ENCODE results near the gene SREBF2. TPM values are rescaled to one million over a fixed set of nuclear protein-coding genes. Genes with fewer than 3 reads are reported as not detected.

SREBF2 gene
- total and polyA plus RNA-seq, 9 of the 15 experiments (the other 6 are each of a cell fraction or from before 2014, with no cell fraction given) = 1.1 to 84.2 (median 26.9) TPM

DNA sequence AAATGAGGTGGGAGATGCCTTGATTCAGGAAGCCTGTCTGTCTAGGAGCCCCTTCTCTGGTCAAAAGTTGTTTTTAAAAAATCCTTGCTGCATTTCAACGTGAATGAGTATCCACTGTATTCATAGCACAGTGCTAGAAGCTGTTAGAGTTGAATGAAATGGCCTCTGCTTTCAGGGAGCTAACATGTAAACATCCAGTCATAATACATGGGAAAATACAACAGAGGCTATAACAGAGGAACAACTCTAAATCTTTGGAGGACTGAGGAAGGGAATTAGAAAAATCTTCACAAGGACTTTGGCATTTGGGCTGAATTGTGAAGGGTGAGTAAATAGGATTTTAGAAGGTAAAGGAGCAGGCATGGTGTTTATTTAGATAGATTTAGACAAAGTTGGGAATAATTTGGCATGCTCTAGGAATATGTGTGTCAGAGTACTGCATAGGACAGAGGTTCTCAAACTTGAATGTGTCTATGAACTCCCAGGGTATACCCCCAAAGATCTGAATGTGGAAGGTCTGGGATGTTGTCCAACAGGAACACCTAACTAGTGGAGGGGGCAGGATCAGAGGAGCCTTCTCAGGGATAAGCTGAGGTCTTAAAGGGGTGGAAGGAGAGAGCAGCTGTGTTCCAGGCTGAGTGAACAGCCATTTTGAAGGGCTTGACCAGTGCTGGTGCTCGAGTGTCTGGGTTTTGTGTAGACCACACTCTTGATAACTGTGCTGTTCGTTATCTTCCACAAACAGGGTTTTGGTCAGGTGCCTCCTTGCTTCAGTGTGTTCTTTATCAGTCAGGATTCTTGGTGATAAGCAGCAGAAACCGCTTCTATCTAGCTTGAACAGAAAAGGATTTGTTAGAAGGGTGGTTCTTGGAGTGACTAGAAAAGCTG is 12.7 kb downstream of the SREBF2 start (continued):
- TF ChIP-seq HNRNPK (IDR thresholded peaks at IDR 0.05; ENCODE audit: low read depth, low read length, poor library complexity, severe bottlenecking) = no peak
- peak in 2 of 3 experiments; percentile 48 to 85 for TF ChIP-seq YY1 (IDR thresholded peaks at IDR 0.05; ENCODE audit: borderline replicate concordance in 1 of 3, control insufficient read depth in 1 of 3, extremely low read depth in 1 of 3, insufficient read depth in 3 of 3, insufficient read length in 1 of 3, insufficient replicate concordance in 2 of 3, low read depth in 1 of 3, low read length in 2 of 3)
- TF ChIP-seq ARHGAP35 (IDR thresholded peaks at IDR 0.05; ENCODE audit: partially characterized antibody) = no peak
- TF ChIP-seq, protein P1, sequence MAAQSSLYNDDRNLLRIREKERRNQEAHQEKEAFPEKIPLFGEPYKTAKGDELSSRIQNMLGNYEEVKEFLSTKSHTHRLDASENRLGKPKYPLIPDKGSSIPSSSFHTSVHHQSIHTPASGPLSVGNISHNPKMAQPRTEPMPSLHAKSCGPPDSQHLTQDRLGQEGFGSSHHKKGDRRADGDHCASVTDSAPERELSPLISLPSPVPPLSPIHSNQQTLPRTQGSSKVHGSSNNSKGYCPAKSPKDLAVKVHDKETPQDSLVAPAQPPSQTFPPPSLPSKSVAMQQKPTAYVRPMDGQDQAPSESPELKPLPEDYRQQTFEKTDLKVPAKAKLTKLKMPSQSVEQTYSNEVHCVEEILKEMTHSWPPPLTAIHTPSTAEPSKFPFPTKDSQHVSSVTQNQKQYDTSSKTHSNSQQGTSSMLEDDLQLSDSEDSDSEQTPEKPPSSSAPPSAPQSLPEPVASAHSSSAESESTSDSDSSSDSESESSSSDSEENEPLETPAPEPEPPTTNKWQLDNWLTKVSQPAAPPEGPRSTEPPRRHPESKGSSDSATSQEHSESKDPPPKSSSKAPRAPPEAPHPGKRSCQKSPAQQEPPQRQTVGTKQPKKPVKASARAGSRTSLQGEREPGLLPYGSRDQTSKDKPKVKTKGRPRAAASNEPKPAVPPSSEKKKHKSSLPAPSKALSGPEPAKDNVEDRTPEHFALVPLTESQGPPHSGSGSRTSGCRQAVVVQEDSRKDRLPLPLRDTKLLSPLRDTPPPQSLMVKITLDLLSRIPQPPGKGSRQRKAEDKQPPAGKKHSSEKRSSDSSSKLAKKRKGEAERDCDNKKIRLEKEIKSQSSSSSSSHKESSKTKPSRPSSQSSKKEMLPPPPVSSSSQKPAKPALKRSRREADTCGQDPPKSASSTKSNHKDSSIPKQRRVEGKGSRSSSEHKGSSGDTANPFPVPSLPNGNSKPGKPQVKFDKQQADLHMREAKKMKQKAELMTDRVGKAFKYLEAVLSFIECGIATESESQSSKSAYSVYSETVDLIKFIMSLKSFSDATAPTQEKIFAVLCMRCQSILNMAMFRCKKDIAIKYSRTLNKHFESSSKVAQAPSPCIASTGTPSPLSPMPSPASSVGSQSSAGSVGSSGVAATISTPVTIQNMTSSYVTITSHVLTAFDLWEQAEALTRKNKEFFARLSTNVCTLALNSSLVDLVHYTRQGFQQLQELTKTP (IDR thresholded peaks at IDR 0.05; ENCODE audit: low read depth in 1 of 2, partially characterized antibody in 2 of 2) = peak in 1 of 2 experiments; percentile 76
- TF ChIP-seq SMAD1 (IDR thresholded peaks at IDR 0.05; ENCODE audit: low read depth, low read length, partially characterized antibody) = peak; percentile 64
- TF ChIP-seq, protein P2, sequence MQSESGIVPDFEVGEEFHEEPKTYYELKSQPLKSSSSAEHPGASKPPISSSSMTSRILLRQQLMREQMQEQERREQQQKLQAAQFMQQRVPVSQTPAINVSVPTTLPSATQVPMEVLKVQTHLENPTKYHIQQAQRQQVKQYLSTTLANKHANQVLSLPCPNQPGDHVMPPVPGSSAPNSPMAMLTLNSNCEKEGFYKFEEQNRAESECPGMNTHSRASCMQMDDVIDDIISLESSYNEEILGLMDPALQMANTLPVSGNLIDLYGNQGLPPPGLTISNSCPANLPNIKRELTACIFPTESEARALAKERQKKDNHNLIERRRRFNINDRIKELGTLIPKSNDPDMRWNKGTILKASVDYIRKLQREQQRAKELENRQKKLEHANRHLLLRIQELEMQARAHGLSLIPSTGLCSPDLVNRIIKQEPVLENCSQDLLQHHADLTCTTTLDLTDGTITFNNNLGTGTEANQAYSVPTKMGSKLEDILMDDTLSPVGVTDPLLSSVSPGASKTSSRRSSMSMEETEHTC (IDR thresholded peaks at IDR 0.05) = peak; percentile 96
- no peak for TF ChIP-seq NCOA6 (IDR thresholded peaks at IDR 0.05)
- TF ChIP-seq, protein P3, sequence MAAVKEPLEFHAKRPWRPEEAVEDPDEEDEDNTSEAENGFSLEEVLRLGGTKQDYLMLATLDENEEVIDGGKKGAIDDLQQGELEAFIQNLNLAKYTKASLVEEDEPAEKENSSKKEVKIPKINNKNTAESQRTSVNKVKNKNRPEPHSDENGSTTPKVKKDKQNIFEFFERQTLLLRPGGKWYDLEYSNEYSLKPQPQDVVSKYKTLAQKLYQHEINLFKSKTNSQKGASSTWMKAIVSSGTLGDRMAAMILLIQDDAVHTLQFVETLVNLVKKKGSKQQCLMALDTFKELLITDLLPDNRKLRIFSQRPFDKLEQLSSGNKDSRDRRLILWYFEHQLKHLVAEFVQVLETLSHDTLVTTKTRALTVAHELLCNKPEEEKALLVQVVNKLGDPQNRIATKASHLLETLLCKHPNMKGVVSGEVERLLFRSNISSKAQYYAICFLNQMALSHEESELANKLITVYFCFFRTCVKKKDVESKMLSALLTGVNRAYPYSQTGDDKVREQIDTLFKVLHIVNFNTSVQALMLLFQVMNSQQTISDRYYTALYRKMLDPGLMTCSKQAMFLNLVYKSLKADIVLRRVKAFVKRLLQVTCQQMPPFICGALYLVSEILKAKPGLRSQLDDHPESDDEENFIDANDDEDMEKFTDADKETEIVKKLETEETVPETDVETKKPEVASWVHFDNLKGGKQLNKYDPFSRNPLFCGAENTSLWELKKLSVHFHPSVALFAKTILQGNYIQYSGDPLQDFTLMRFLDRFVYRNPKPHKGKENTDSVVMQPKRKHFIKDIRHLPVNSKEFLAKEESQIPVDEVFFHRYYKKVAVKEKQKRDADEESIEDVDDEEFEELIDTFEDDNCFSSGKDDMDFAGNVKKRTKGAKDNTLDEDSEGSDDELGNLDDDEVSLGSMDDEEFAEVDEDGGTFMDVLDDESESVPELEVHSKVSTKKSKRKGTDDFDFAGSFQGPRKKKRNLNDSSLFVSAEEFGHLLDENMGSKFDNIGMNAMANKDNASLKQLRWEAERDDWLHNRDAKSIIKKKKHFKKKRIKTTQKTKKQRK (IDR thresholded peaks at IDR 0.05; ENCODE audit: borderline replicate concordance, low read depth, low read length) = no peak
- peak; percentile 79 for TF ChIP-seq NBN (IDR thresholded peaks at IDR 0.05; ENCODE audit: low read depth)
- TF ChIP-seq SREBF1 (IDR thresholded peaks at IDR 0.05; ENCODE audit: borderline replicate concordance, low read depth, low read length) = no peak
- no peak for TF ChIP-seq EZH2 (IDR thresholded peaks at IDR 0.05; ENCODE audit: borderline replicate concordance, low read depth, low read length)
- no peak for TF ChIP-seq MECOM (CRISPR knock-in tag; IDR thresholded peaks at IDR 0.05)
